Kidney (tissue), 14 donors: ENCODE measurements around the gene TAF11L13. TPM values are rescaled to one million over a fixed set of nuclear protein-coding genes. Genes with fewer than 3 reads are reported as not detected.
"Not testable (repeated sequence)": the region's sequence is repeated elsewhere in the genome, so short reads cannot be mapped to it uniquely, and the experiment has no call there.

ENCODE experiments used
- DNase-seq, 5 donors: peaks; one replicate each; pipeline ENCODE4 v3.0.0-alpha.2; 2013 to 2020
- FAIRE-seq: peaks from 2 replicates; lab custom pipeline; 2012; peaks lifted over from hg19 to GRCh38; lab: Jason Lieb, UNC
- H3K27ac ChIP-seq, 2 donors: one replicate each; pipeline ENCODE4 v1.7.0; 2013; ENCODE audit warnings: low read depth in 2 of 2, low read length in 2 of 2, inconsistent platforms in 1 of 2
- H3K27me3 ChIP-seq: one replicate; pipeline ENCODE4 v1.7.1; 2013; ENCODE audit warnings: low read length, inconsistent platforms; ENCODE audit not compliant: control insufficient read depth, insufficient read depth
- H3K36me3 ChIP-seq, 3 donors: one replicate each; pipeline versions ENCODE4 v1.7.0 to v1.7.1; 2013; ENCODE audit warnings: low read length in 3 of 3, control low read depth in 1 of 3, inconsistent platforms in 1 of 3; ENCODE audit not compliant: insufficient read depth in 3 of 3, control insufficient read depth in 2 of 3
- H3K4me1 ChIP-seq, 3 donors: one replicate each; pipeline versions ENCODE4 v1.7.0 to v1.7.1; 2013; ENCODE audit warnings: low read length in 3 of 3, inconsistent platforms in 1 of 3, low read depth in 1 of 3; ENCODE audit not compliant: control insufficient read depth in 2 of 3, insufficient read depth in 2 of 3
- H3K4me3 ChIP-seq, 3 donors: one replicate each; pipeline versions ENCODE4 v1.7.0 to v1.8.1; 2013; ENCODE audit warnings: low read length in 3 of 3, control low read depth in 1 of 3, inconsistent platforms in 1 of 3
- H3K9ac ChIP-seq, 3 donors: one replicate each; pipeline versions ENCODE4 v1.7.0 to v1.7.1; 2013; ENCODE audit warnings: low read length in 3 of 3, control low read depth in 1 of 3, inconsistent platforms in 1 of 3
- H3K9me3 ChIP-seq, 3 donors: one replicate each; pipeline versions ENCODE4 v1.7.0 to v1.7.1; 2013; ENCODE audit warnings: low read length in 3 of 3, control low read depth in 1 of 3, inconsistent platforms in 1 of 3; ENCODE audit not compliant: control insufficient read depth in 2 of 3, insufficient read depth in 1 of 3
- intact Hi-C: fragments of 100-400 bp; cut with DNase I; formaldehyde crosslinking; loops from one replicate; pipeline ENCODE4 v1.11.1; 2022
- polyA plus RNA-seq: library from polyadenylated mRNA; stranded (reverse); fragments of 350-450 nt; fragmentation: Illumina TruSeq; extraction: RNeasy Lipid Tissue Mini Kit (QIAGEN cat#74804); gene quantifications from one replicate; pipeline ENCODE4 v1.2.3, GENCODE V29; 2014; ENCODE audit warnings: low read depth, low replicate concordance; ENCODE audit not compliant: insufficient read depth
- total RNA-seq: library from RNA; stranded (reverse); fragmentation: NEBNext Ultra II Directional; extraction: Animal tissue kit (Norgen Biotek cat#: 25700); gene quantifications from one replicate; pipeline ENCODE4 v1.2.1, GENCODE V29; 2021
- TF ChIP-seq, protein P1 (sequence below): IDR thresholded peaks from 3 replicates; pipeline ENCODE4 v1.5.1; 2012; ENCODE audit warnings: mild to moderate bottlenecking, moderate library complexity, borderline replicate concordance; ENCODE audit not compliant: insufficient read depth; ENCODE audit errors: extremely low read depth
- donor health status: control.
- donor health status: control.
- donor health status: control.
- donor health status: control.
- donor health status: control.
- donor health status: DM: yes; HTN: yes; CAD: no.
- donor health status: Normal renal cell carcinoma (clear cell type).

The TAF11L13 gene
- total and polyA plus RNA-seq, 2 donors from 2014 or later, result not detected

DNA sequence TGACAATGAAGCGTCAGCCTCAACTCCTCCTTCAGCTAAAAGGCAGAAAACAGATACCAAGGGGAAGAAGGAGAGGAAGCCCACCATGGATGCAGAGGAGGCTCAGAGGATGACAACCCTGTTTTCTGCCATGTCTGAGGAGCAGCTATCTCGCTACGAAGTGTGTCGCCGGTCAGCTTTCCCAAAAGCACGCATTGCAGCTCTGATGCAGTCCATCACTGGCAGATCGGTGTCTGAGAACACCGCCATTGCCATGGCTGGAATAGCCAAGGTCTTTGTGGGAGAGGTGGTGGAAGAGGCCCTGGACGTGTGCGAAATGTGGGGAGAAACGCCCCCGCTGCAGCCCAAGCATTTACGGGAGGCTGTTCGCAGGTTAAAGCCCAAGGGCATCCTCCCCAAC, 26.9 kb upstream of the TAF11L13 start:
- intact Hi-C loops, result no loop called here
- TF ChIP-seq, protein P1, sequence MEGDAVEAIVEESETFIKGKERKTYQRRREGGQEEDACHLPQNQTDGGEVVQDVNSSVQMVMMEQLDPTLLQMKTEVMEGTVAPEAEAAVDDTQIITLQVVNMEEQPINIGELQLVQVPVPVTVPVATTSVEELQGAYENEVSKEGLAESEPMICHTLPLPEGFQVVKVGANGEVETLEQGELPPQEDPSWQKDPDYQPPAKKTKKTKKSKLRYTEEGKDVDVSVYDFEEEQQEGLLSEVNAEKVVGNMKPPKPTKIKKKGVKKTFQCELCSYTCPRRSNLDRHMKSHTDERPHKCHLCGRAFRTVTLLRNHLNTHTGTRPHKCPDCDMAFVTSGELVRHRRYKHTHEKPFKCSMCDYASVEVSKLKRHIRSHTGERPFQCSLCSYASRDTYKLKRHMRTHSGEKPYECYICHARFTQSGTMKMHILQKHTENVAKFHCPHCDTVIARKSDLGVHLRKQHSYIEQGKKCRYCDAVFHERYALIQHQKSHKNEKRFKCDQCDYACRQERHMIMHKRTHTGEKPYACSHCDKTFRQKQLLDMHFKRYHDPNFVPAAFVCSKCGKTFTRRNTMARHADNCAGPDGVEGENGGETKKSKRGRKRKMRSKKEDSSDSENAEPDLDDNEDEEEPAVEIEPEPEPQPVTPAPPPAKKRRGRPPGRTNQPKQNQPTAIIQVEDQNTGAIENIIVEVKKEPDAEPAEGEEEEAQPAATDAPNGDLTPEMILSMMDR, result no peak
- DNase-seq (no peak), FAIRE-seq (no peak)
- no peak overlapping the region for H3K4me3 ChIP-seq
- H3K9ac ChIP-seq, result no peak overlapping the region
- no peaks in the 10 kb centered on the region for H3K4me1 ChIP-seq
- H3K36me3 ChIP-seq, result no peaks in the 10 kb centered on the region
- H3K9me3 ChIP-seq, result no peaks in the 10 kb centered on the region
- no peaks in the 10 kb centered on the region for H3K27me3 ChIP-seq
- no peak overlapping the region for H3K27ac ChIP-seq

DNA sequence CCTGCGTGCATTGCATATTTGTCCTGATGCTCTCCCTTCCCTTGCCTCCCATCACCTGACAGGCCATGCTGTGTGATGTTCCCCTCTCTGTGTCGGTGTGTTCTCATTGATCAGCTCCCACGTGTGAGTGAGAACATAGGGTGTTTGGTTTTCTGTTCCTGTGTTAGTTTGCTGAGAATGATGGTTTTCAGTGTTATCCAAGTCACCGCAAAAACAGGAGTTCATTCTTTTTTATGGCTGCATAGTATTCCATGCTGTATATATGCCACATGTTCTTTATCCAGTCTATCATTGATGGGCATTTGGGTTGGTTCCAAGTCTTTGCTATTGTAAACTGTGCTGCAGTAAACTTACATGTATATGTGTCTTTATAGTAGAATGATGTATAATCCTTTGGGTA, 24.4 kb upstream of the TAF11L13 start:
- H3K4me1 ChIP-seq, H3K27ac ChIP-seq, H3K9ac ChIP-seq, H3K36me3 ChIP-seq, FAIRE-seq, H3K27me3 ChIP-seq, intact Hi-C loops, DNase-seq, H3K9me3 ChIP-seq, H3K4me3 ChIP-seq: not testable (repeated sequence)

DNA sequence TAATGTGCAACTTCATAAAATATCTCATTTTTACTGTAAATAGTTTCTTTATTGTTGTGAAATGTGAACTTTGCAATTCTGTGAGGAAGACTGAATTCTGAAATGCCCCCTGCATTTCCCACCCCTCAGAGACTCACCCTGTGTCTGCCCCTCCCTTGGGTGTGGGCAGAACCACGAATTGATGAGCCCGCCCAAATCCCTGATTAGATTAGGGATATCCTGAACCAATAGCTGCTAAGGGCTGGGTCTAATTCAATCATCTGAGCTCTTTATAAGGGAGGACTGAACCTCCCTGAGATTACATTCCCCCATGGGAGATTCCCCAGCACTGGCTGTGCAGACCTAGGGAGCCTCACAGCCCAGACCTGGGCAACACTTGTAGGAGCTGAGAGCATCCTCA, 21.8 kb upstream of the TAF11L13 start, which contains the start of gene TAF11L12:
Gene TAF11L12, plus strand, starts transcription at position 301 of the 400 bp plus-strand sequence.
- H3K4me1 ChIP-seq, intact Hi-C loops, H3K9me3 ChIP-seq, H3K27me3 ChIP-seq, FAIRE-seq, H3K9ac ChIP-seq, H3K36me3 ChIP-seq, H3K4me3 ChIP-seq, H3K27ac ChIP-seq, DNase-seq: not testable (repeated sequence)

DNA sequence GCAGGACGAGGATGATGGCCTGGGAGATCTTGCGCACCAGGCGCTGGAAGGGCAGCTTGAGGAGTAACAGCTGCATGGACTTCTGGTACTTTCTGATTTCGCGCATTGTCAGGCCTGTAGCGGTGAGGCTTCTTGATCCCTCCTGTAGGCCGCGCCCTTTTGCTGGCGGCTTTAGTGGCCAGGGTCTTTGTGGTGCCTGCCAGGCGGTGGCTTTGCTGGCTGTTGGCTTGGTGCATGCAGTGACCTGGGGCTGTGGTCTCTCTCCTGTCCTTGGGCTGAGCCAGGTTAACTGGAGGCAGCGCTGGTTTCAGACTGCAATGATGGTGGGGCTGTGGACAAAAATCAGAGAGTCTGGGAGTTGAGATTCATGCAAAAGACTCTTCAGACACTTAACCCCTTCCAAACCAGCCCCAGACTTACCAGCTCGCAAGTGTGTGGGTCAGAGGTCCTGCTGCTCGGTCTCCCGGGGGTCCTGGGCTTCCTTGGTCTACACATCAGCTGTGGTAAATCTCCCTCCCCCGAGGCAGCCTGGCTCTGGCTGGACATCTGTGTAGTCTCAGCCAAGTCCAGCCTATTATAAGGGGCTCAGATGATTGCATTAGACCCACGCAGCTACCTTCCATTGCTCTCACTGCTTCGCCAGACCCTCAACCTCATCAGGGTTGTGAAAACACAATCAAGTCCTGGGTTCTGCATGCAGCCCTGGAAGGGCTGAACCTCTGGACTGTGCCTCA, 16.8 kb upstream of the TAF11L13 start:
- intact Hi-C loops, result no loop called here
- no peak for FAIRE-seq

More for the DNA sequence above, 16.8 kb upstream of the TAF11L13 start:
- Histone ChIP-seq H3K9ac (no peak overlapping the region), H3K27ac (no peak overlapping the region), H3K4me3 (no peak overlapping the region), H3K9me3 (no peaks in the 10 kb centered on the region), H3K4me1 (no peaks in the 10 kb centered on the region), H3K36me3 (no peaks in the 10 kb centered on the region), H3K27me3 (no peaks in the 10 kb centered on the region)
- no peak for DNase-seq
- TF ChIP-seq, protein P1, result no peak
